GM12891 (cell line): Measurements from ENCODE around the gene PTPRU.

Source experiments
- DNase-seq: peaks from one replicate; pipeline ENCODE4 v3.0.0; 2011; ENCODE audit warnings: low spot score; ENCODE audit not compliant: insufficient read length
- FAIRE-seq: peaks from 2 replicates; lab custom pipeline; 2011; peaks lifted over from hg19 to GRCh38; lab: Jason Lieb, UNC
- PAX5 ChIP-seq: IDR thresholded peaks from 2 replicates; pipeline ENCODE4 v1.6.1; 2011; ENCODE audit warnings: low read length, moderate library complexity, mild to moderate bottlenecking; ENCODE audit not compliant: insufficient read depth, severe bottlenecking
- POLR2A ChIP-seq: IDR thresholded peaks from 2 replicates; pipeline ENCODE4 v1.6.1; 2011; ENCODE audit warnings: low read depth, low read length, control low read depth
- POLR2AphosphoS5 ChIP-seq: IDR thresholded peaks from 2 replicates; pipeline ENCODE4 v1.6.1; 2011; ENCODE audit warnings: low read depth, low read length, control low read depth
- POU2F2 ChIP-seq: IDR thresholded peaks from 2 replicates; pipeline ENCODE4 v1.6.1; 2011; ENCODE audit warnings: low read depth, mild to moderate bottlenecking, control low read depth, low read length, moderate library complexity
- SPI1 ChIP-seq: IDR thresholded peaks from 2 replicates; pipeline ENCODE4 v1.6.1; 2011; ENCODE audit warnings: low read depth, low read length, control low read depth
- TAF1 ChIP-seq: IDR thresholded peaks from 2 replicates; pipeline ENCODE4 v1.6.1; 2011; ENCODE audit warnings: low read depth, low read length, control low read depth

PTPRU gene

DNA sequence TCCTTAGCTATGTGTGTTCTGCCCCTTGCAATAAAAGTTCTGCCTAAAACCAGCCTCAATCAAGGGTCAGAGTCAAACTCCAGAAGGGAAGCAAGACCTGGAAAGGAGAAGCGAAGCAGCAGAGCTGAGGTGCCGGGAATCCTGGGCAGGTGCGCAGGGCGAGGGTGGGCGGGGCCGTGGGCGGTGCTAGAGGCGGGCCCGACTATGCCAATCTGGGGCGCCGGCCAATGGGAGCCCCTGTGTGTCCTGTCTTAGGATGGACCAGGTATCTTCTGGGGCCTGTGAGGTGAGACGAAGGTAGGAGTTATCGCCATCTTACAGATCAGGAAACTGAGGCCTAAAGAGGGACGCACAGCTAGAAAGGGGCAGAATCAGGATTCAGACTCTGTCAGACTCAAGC, 120.3 kb downstream of the PTPRU start:
- DNase-seq (no peak), FAIRE-seq (no peak)
- TF ChIP-seq POLR2AphosphoS5, result no peak
- no peak for TF ChIP-seq TAF1
- no peak for TF ChIP-seq SPI1
- no peak for TF ChIP-seq POLR2A
- no peak for TF ChIP-seq PAX5
- no peak for TF ChIP-seq POU2F2

- no peak for DNase-seq
- no peak for FAIRE-seq
- TF ChIP-seq SPI1 (no peak), POU2F2 (no peak), POLR2AphosphoS5 (no peak), POLR2A (no peak), PAX5 (no peak), TAF1 (no peak)
Observed at GRCh38 chr1:29357452-29357851, 121.1 kb downstream of the PTPRU start.

DNA sequence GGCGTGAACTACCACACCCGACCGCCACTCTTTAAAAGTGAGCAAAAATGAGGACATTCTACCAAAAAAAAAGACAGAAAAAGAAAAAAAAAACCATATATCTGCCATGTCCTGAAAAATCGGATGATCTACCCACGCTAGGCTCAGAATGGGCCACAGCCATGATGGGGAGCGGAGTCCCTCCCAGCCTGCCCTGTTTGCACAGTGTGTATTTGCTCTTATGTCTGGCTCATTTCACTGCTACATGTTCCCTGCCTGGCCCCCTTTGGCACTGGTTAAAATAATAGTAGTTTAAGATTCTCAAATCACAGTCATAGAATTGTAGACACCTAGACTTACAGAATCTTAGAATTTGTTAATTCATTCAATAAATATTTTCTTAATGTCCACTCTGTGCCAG, 121.9 kb downstream of the PTPRU start:
- DNase-seq (no peak), FAIRE-seq (no peak)
- TF ChIP-seq POU2F2, result no peak
- no peak for TF ChIP-seq POLR2AphosphoS5
- no peak for TF ChIP-seq PAX5
- TF ChIP-seq TAF1, result no peak
- no peak for TF ChIP-seq POLR2A
- no peak for TF ChIP-seq SPI1

GRCh38 chr1:29360768-29361167, 124.4 kb downstream of the PTPRU start:
- no peak for DNase-seq
- FAIRE-seq, result no peak
- TF ChIP-seq SPI1, result no peak
- TF ChIP-seq POLR2A, result no peak
- TF ChIP-seq PAX5, result no peak
- TF ChIP-seq POU2F2, result no peak
- TF ChIP-seq POLR2AphosphoS5, result no peak
- no peak for TF ChIP-seq TAF1

- no peak for FAIRE-seq
Observed at GRCh38 chr1:29361686-29362085, 125.4 kb downstream of the PTPRU start.

GRCh38 chr1:29362116-29362515, 125.8 kb downstream of the PTPRU start:
- no peak for FAIRE-seq
- no peak for TF ChIP-seq PAX5
- TF ChIP-seq POLR2AphosphoS5, result no peak
- TF ChIP-seq POU2F2, result no peak
- no peak for TF ChIP-seq POLR2A
- no peak for TF ChIP-seq TAF1
- TF ChIP-seq SPI1, result no peak
- no peak for DNase-seq

More at GRCh38 chr1:29361686-29362085, 125.4 kb downstream of the PTPRU start:
- TF ChIP-seq TAF1 (no peak), POU2F2 (no peak), PAX5 (no peak), POLR2AphosphoS5 (no peak), POLR2A (no peak), SPI1 (no peak)
- no peak for DNase-seq

DNA sequence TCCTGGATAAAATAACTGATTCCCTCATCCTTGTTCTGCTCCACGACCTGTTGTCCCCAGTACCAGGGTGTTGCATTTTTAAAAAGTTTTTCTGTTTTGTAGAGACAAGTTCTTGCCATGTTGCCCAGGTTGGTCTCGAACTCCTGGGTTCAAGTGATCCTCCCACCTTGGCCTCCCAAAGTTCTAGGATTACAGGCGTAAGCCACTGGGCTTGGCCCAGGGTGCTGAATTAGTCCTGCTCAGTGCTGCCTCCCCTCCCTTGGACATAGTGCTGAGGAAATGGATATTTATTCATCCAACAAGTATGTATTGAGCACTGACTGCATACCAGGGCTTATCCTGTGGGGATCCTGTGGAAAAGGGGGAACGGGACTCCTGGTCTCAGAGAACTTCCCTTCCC, 126.4 kb downstream of the PTPRU start:
- TF ChIP-seq SPI1 (no peak), POLR2AphosphoS5 (no peak), POU2F2 (no peak), POLR2A (no peak)
- FAIRE-seq (no peak), DNase-seq (no peak)

DNA sequence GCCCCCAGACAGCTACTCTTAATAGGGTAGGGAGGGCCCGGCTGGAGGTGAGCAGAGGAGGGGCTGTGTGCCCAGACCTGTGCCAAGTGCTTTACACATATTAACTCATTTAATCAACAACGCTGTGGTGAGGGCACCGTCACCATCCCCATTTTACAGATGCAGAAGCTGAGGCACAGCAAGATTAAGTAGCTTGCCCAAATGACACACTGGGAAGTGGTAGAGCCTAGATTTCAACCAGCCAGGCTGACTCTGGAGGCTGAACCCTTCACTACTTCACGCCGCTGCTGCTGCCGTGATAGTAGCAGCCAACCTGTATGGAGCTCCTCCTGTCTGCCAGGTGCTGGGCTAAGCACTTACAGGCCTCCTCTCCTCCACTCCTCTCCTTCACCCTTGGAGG, 127.2 kb downstream of the PTPRU start:
- DNase-seq (no peak), FAIRE-seq (no peak)
- TF ChIP-seq PAX5, result no peak
- no peak for TF ChIP-seq POLR2A
- TF ChIP-seq POU2F2, result no peak
- no peak for TF ChIP-seq POLR2AphosphoS5
- TF ChIP-seq TAF1, result no peak
- TF ChIP-seq SPI1, result no peak

- FAIRE-seq (no peak), DNase-seq (no peak)
- TF ChIP-seq POU2F2 (no peak), TAF1 (no peak), POLR2A (no peak), SPI1 (no peak), PAX5 (no peak), POLR2AphosphoS5 (no peak)
Observed at GRCh38 chr1:29364101-29364678, 127.9 kb downstream of the PTPRU start.
